HUES6 (cell line): ENCODE data around the gene HOXB4.

Source experiments
- H3K27ac ChIP-seq: 2 replicates; pipeline ENCODE4 v1.7.0; 2013; ENCODE audit warnings: low read depth, mild to moderate bottlenecking, low read length, inconsistent platforms
- H3K27me3 ChIP-seq: 2 replicates; pipeline ENCODE4 v1.6.1; 2013; ENCODE audit warnings: low read length; ENCODE audit not compliant: control insufficient read depth, insufficient read depth
- H3K36me3 ChIP-seq: 2 replicates; pipeline ENCODE4 v1.6.1; 2013; ENCODE audit warnings: low read length; ENCODE audit not compliant: control insufficient read depth, insufficient read depth
- H3K4me1 ChIP-seq: 2 replicates; pipeline ENCODE4 v1.6.1; 2013; ENCODE audit warnings: low read length; ENCODE audit not compliant: control insufficient read depth, insufficient read depth
- H3K4me3 ChIP-seq: 2 replicates; pipeline ENCODE4 v1.5.1; 2013; ENCODE audit warnings: low read depth, low read length
- H3K9ac ChIP-seq: one replicate; pipeline ENCODE4 v1.6.1; 2013; ENCODE audit warnings: mild to moderate bottlenecking, low read length
- H3K9me3 ChIP-seq: 2 replicates; pipeline ENCODE4 v1.6.1; 2013; ENCODE audit warnings: low read depth, low read length; ENCODE audit not compliant: control insufficient read depth, insufficient read depth

Gene HOXB4

GRCh38 chr17:48553190-48553547 lies 25.0 kb downstream of the HOXB4 start:
- no peaks in the 10 kb centered on the region for H3K36me3 ChIP-seq
- H3K4me3 ChIP-seq = no peak overlapping the region
- no peak overlapping the region for H3K27ac ChIP-seq
- H3K9ac ChIP-seq = peak overlapping the region; percentile 18
- no peaks in the 10 kb centered on the region for H3K9me3 ChIP-seq
- peaks cover 98% of the 10 kb centered on the region for H3K27me3 ChIP-seq
- peaks cover 51% of the 10 kb centered on the region for H3K4me1 ChIP-seq

GRCh38 chr17:48552466-48553189 lies 25.5 kb downstream of the HOXB4 start:
- H3K27ac ChIP-seq = no peak overlapping the region
- H3K27me3 ChIP-seq = peaks cover 98% of the 10 kb centered on the region
- H3K9me3 ChIP-seq = no peaks in the 10 kb centered on the region
- H3K36me3 ChIP-seq = no peaks in the 10 kb centered on the region
- peaks cover 56% of the 10 kb centered on the region for H3K4me1 ChIP-seq
- peak overlapping the region; percentile 50 for H3K4me3 ChIP-seq
- peak overlapping the region; percentile 18 for H3K9ac ChIP-seq

- no peak overlapping the region for H3K27ac ChIP-seq
- peaks cover 98% of the 10 kb centered on the region for H3K27me3 ChIP-seq
- H3K9ac ChIP-seq = no peak overlapping the region
- peak overlapping the region; percentile 50 for H3K4me3 ChIP-seq
- H3K36me3 ChIP-seq = no peaks in the 10 kb centered on the region
- peaks cover 60% of the 10 kb centered on the region for H3K4me1 ChIP-seq
- H3K9me3 ChIP-seq = no peaks in the 10 kb centered on the region
Observed at GRCh38 chr17:48551596-48552465, 26.3 kb downstream of the HOXB4 start.

GRCh38 chr17:48551214-48551555 lies 27.0 kb downstream of the HOXB4 start:
- H3K36me3 ChIP-seq = no peaks in the 10 kb centered on the region
- H3K27me3 ChIP-seq = peaks cover 98% of the 10 kb centered on the region
- peak overlapping the region; percentile 50; the same call in 1 of the 2 replicates for H3K4me3 ChIP-seq
- no peak overlapping the region for H3K27ac ChIP-seq
- H3K9me3 ChIP-seq = no peaks in the 10 kb centered on the region
- no peak overlapping the region for H3K9ac ChIP-seq
- peaks cover 63% of the 10 kb centered on the region for H3K4me1 ChIP-seq

- Histone ChIP-seq H3K9me3 (no peaks in the 10 kb centered on the region), H3K27me3 (peaks cover 98% of the 10 kb centered on the region), H3K4me3 (peak overlapping the region; percentile 55), H3K27ac (no peak overlapping the region), H3K9ac (peak overlapping the region; percentile 43), H3K36me3 (no peaks in the 10 kb centered on the region), H3K4me1 (peaks cover 69% of the 10 kb centered on the region)
Observed at GRCh38 chr17:48550502-48551213, 27.5 kb downstream of the HOXB4 start.

- no peak overlapping the region for H3K27ac ChIP-seq
- H3K36me3 ChIP-seq = no peaks in the 10 kb centered on the region
- peaks cover 99% of the 10 kb centered on the region for H3K27me3 ChIP-seq
- H3K9me3 ChIP-seq = no peaks in the 10 kb centered on the region
- no peak overlapping the region for H3K9ac ChIP-seq
- H3K4me3 ChIP-seq = peak overlapping the region; percentile 55
- H3K4me1 ChIP-seq = peaks cover 75% of the 10 kb centered on the region
Observed at GRCh38 chr17:48549914-48550501, 28.1 kb downstream of the HOXB4 start.

- Histone ChIP-seq H3K27me3 (peaks cover 97% of the 10 kb centered on the region), H3K27ac (no peak overlapping the region), H3K9ac (no peak overlapping the region)
Observed at GRCh38 chr17:48549281-48549630, 28.9 kb downstream of the HOXB4 start.

GRCh38 chr17:48548523-48549280 lies 29.4 kb downstream of the HOXB4 start:
- Histone ChIP-seq H3K36me3 (no peaks in the 10 kb centered on the region), H3K9ac (peak overlapping the region; percentile 58), H3K27me3 (peaks cover 97% of the 10 kb centered on the region), H3K27ac (peak overlapping the region; percentile 5; the same call in 1 of the 2 replicates), H3K9me3 (no peaks in the 10 kb centered on the region), H3K4me3 (peak overlapping the region; percentile 28), H3K4me1 (peaks cover 72% of the 10 kb centered on the region)

More at GRCh38 chr17:48549281-48549630, 28.9 kb downstream of the HOXB4 start:
- Histone ChIP-seq H3K9me3 (no peaks in the 10 kb centered on the region), H3K4me3 (0 out of 2 replicates have a peak overlapping the region, but pooled peaks have one; percentile 28), H3K36me3 (no peaks in the 10 kb centered on the region), H3K4me1 (peaks cover 73% of the 10 kb centered on the region)

- Histone ChIP-seq H3K27me3 (peaks cover 97% of the 10 kb centered on the region), H3K4me3 (peak overlapping the region; percentile 80), H3K27ac (no peak overlapping the region), H3K9me3 (no peaks in the 10 kb centered on the region), H3K36me3 (no peaks in the 10 kb centered on the region), H3K9ac (peak overlapping the region; percentile 58), H3K4me1 (peaks cover 69% of the 10 kb centered on the region)
Observed at GRCh38 chr17:48547808-48548522, 30.2 kb downstream of the HOXB4 start.
